GM19099 (cell line): ENCODE measurements around the gene SFTA2.

Source experiments
- POLR2A ChIP-seq: IDR thresholded peaks from 3 replicates; pipeline ENCODE4 v1.6.1; 2011; ENCODE audit warnings: low read depth; ENCODE audit not compliant: insufficient read length; ENCODE audit errors: extremely low read depth

Gene SFTA2

DNA sequence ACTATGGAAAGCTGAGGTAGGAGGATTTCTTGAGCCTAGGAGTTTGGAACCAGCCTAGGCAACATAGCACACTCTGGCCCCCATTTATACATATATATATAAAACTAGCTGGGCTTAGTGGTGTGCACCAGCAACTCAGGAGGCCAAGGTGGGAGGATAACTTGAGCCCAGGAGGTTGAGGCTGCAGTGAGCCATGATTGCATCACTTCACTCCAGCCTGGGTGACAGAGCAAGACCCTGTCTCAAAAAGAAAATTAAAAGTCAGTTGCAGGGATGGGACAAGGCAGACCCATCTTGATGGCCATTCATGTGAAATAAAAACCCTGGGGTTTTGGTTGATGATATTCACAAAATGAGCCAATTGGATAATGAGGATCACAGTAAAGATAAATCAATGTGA is 30.5 kb downstream of the SFTA2 start:
- no peak for TF ChIP-seq POLR2A

DNA sequence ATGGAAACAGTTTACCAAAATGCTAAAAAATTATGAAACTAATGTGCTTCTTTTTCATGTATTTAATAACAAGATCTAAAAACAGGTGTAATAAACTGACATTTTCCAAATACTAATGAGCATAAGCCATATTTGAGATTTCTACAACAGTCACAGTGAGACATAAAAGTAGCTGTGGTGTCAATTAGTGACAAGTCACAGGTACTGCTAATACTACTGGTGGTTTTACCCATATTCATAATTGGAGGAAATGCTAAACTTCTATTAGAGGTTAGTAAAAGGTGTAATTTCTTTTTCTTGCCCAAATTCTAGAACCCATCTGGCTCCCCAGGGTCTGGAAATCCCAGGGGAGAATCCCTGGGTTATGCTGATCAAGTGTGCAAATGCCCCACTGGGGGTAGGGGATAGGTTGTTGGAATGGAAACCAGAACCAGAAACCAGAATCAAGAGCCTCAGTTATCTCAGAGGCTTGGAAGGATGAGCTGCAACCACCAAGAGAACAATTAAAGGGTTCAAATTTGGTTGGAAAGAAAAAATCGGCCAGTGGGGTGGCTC is 31.0 kb downstream of the SFTA2 start:
- TF ChIP-seq POLR2A, result no peak

DNA sequence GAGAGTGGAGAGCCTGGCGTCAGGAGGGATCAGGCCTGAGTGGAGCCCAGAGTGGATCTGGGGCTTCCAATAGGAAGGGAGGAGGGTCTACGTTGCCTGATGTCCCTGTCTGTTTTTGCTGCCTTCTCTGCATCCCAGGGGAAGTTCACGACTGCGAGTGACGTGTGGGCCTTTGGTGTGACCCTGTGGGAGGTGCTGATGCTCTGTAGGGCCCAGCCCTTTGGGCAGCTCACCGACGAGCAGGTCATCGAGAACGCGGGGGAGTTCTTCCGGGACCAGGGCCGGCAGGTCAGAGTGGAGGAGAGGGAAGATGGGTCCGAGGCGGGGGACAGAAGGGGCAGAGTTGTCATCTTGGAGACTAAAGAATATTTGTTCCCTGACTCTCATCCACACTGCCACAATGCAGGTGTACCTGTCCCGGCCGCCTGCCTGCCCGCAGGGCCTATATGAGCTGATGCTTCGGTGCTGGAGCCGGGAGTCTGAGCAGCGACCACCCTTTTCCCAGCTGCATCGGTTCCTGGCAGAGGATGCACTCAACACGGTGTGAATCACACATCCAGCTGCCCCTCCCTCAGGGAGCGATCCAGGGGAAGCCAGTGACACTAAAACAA is 33.1 kb downstream of the SFTA2 start:
- TF ChIP-seq POLR2A, result no peak

DNA sequence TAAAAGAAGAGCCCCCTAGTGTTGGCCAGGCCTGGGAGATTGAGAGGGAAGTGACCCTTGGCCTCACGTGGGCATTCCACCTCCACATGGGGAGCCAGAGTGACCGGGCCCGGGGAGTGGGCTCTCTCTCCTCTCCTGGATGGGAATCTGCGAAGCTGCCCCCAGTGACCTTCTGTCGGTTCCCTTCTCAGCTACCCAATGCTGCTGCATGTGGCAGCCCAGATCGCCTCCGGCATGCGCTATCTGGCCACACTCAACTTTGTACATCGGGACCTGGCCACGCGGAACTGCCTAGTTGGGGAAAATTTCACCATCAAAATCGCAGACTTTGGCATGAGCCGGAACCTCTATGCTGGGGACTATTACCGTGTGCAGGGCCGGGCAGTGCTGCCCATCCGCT is 34.1 kb downstream of the SFTA2 start:
- no peak for TF ChIP-seq POLR2A

DNA sequence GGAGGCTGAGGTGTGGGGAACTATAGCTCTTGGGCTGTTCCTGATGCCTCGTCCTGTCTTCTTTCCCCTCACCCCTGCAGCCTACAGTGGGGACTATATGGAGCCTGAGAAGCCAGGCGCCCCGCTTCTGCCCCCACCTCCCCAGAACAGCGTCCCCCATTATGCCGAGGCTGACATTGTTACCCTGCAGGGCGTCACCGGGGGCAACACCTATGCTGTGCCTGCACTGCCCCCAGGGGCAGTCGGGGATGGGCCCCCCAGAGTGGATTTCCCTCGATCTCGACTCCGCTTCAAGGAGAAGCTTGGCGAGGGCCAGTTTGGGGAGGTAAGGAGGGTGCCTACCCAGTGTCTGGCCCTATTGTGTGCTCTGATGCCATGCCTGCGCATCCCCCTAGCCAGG is 35.4 kb downstream of the SFTA2 start:
- TF ChIP-seq POLR2A, result no peak

DNA sequence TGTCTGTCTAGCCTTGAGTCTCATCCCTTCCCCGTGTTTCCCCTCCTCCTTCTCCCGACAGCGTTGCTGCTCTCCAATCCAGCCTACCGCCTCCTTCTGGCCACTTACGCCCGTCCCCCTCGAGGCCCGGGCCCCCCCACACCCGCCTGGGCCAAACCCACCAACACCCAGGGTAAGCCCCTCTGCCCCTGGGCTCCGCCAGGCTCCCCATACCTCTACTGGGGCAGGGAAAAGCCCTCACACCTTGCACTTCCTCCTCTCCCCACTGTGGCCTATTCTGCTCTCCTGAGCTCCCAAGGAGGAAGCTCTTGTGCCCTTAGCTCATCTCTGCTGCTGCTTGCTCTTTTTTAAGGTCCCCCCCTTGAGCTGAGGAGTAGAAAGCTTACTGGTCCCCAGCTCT is 36.6 kb downstream of the SFTA2 start:
- no peak for TF ChIP-seq POLR2A

DNA sequence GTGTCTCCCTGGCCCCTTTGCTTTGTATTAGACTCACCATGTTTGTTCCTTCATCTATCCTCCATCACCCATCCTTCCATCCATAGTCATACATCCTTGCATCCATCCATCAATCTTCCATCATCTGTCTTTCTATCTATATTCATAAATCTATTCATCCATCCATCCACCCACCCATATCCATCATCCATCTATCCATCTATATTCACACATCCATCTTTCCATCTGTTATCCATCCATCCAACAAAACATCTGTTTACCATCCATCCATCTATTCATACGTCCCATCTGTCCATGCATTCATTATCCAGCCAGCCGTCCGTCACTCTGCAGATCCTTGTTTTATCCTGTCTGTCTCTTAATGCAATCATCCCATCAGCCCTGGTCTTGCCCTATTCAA is 37.0 kb downstream of the SFTA2 start:
- TF ChIP-seq POLR2A, result no peak

DNA sequence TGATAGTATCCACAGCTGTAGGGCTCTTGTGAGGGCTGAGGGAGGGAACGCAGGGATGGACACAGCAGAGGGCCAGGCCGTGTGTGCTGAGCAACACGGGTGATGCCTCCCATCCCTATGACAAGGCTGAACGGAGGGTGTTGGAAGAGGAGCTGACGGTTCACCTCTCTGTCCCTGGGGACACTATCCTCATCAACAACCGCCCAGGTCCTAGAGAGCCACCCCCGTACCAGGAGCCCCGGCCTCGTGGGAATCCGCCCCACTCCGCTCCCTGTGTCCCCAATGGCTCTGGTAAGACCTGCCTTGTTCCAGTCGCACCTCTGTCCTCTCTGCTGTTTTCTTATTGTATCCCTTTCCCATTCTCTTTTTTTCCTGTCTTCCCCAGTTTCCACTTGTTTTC is 37.6 kb downstream of the SFTA2 start:
- no peak for TF ChIP-seq POLR2A

DNA sequence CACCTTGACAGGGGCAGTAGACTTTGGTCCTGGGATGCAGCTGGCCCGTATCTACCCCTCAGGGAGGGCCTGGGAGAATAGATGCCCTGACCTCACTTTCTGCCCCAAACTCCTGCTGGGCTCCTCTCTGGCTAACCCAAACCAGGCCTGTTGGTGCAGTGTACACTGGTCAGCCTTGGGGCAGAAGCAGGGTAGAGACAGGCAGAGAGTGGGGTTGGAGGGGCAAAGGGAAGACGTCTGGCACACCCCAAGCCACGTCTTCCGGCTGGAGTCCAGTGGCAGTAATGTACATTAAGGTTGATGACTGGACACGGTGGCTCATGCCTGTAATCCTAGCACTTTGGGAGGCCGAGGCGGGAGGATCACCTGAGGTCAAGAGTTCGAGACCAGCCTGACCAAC is 38.3 kb downstream of the SFTA2 start:
- no peak for TF ChIP-seq POLR2A

DNA sequence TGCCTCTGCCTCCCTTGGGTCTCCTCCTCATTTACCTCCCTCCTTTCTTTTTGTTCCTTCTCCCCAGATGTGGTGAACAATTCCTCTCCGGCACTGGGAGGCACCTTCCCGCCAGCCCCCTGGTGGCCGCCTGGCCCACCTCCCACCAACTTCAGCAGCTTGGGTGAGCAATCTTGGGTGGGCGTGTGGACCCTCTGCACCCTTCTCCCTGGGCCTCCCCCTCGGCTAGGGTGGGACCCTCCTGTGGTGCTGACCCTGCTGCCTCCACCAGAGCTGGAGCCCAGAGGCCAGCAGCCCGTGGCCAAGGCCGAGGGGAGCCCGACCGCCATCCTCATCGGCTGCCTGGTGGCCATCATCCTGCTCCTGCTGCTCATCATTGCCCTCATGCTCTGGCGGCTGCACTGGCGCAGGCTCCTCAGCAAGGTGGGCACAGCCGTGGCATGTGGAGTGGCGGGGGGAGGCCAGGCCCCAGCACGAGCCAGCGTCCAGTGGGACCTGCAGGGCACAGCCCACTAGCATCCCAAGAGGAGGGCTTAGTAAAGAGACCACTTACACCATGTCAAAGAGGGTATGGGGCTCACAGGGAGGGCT is 38.9 kb downstream of the SFTA2 start:
- TF ChIP-seq POLR2A, result no peak

DNA sequence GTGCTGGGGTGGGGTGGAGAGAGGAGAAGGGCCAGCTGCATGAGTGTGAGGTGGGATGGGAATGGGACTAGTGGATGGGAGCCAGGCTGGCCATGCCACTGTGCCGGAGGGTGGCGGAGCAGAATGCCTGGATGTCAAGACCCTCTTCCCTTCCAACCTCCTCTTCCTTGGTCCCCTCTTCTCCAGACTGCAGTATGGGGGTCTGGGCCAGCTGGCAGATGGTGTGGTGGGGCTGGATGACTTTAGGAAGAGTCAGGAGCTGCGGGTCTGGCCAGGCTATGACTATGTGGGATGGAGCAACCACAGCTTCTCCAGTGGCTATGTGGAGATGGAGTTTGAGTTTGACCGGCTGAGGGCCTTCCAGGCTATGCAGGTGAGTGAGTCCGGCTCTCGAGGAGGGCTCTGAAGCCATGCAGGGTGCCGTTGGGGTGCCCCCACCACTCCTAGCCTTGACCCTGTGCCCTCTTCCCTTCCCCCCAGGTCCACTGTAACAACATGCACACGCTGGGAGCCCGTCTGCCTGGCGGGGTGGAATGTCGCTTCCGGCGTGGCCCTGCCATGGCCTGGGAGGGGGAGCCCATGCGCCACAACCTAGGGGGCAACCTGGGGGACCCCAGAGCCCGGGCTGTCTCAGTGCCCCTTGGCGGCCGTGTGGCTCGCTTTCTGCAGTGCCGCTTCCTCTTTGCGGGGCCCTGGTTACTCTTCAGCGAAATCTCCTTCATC is 40.0 kb downstream of the SFTA2 start:
- TF ChIP-seq POLR2A, result no peak

DNA sequence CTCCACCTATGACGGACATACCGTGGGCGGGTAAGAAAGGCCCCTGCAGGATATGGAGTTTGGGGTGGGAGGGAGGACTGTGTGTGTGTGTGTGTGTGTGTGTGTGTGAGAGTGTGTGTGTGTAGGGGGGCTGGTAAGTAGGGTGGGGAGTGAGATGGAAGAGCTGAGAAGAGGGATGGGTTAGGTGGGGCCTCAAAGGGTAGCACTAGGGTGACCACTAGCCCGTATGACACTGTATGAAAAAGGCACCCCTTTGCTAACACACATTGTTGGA is 40.6 kb downstream of the SFTA2 start:
- TF ChIP-seq POLR2A, result no peak

DNA sequence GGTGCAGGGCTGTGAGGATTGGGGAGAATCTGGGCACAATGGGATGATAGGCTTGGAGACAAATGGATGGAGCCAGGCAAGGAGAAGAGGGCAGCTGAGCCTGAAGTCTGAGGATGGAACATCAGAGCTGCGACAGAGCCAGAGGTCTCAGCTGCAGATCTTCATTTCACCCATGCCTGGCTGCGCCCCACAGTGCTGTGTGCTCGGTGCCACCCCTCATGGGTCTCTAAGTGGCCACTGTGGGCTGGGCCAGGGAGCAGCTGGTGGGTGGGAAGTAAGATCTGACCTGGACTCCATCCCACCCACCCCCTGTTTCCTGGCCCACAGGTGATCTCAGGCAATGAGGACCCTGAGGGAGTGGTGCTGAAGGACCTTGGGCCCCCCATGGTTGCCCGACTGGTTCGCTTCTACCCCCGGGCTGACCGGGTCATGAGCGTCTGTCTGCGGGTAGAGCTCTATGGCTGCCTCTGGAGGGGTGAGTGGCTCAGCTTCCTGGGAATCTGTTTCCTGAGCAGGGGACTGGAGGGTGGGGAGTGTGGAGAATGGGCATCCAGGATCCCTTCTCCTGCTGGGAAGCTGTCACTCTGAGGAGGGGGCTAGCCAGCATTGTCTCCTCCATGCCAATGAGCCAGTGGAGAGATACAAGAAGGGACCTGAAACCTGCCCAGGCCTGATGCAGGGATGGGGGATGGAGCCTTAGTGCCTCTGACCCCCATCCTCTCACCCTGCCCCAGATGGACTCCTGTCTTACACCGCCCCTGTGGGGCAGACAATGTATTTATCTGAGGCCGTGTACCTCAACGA is 41.1 kb downstream of the SFTA2 start:
- TF ChIP-seq POLR2A, result no peak

DNA sequence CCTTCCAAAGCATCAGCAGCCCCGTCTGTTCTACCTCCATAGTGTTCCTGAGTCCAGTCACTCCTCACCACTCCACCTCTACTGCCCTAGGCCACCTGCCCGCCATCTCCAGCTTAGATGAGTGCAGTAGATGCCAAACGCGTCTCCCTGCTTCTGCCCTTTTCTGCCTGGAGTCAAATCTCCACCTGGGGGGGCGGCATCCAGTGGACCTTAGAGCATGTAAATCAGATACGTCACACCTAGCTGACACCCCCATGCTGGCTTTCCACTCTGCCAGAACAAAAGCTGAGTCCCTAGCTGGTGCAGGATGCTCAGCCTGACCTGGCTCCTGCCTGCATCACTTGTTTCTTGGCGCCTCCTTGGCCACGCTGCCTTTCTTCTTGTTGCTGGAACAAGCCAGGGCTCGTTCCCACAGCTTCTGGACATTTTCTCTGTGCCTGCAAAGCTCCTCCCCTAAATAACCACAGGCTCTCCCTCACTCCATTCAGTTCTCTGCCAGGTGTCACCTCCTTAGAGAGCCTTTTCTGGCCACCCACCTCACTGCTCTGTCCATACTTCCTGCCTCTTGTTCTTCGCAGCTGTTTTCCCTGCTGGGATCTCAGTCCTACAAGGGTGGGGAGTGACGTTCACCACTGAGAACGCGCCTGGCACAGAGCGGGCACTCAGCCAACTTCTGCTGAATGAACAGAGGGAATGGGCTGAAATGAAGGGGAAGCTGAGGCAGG is 41.9 kb downstream of the SFTA2 start:
- no peak for TF ChIP-seq POLR2A

DNA sequence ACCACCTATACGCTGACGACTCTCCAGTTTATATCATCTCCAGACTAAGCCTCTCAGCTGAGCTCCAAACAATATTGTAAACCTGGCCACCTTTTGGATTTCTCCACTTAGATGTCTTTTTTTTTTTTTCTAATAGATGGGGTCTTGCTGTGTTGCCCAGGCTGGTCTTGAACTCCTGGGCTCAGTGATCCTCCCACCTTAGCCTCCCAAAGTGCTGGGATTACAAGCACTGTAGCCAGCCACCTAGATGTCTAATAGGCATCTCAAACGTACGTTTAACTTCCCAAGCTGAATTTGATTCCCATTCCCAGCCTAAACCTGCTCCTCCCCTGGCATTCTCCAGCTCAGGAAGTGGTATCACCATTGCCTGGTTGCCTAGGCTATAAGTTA is 42.5 kb downstream of the SFTA2 start:
- no peak for TF ChIP-seq POLR2A
